Measurements from ENCODE around the gene DGKD.

The DGKD gene

GRCh38 chr2:233411162-233411561 is 56.9 kb downstream of the DGKD start:
- no peak for DNase-seq (ENCODE audit: low read depth in 2 of 2)

- DNase-seq (ENCODE audit: low read depth in 2 of 2) = no peak
Observed at GRCh38 chr2:233412405-233412804, 58.1 kb downstream of the DGKD start.

GRCh38 chr2:233413046-233413445 is 58.8 kb downstream of the DGKD start:
- no peak for DNase-seq (ENCODE audit: low read depth in 2 of 2)

GRCh38 chr2:233413559-233414272 is 59.4 kb downstream of the DGKD start:
- no peak for DNase-seq (ENCODE audit: low read depth in 2 of 2)

GRCh38 chr2:233414273-233414654 is 60.0 kb downstream of the DGKD start:
- no peak for DNase-seq (ENCODE audit: low read depth in 2 of 2)

- DNase-seq (ENCODE audit: low read depth in 2 of 2) = no peak
Observed at GRCh38 chr2:233414777-233415570, 60.7 kb downstream of the DGKD start.

- DNase-seq (ENCODE audit: low read depth in 2 of 2) = no peak
Observed at GRCh38 chr2:233416199-233416598, 61.9 kb downstream of the DGKD start.

GRCh38 chr2:233416706-233417105 is 62.4 kb downstream of the DGKD start:
- no peak for DNase-seq (ENCODE audit: low read depth in 2 of 2)

- DNase-seq (ENCODE audit: low read depth in 2 of 2) = no peak
Observed at GRCh38 chr2:233417282-233417681, 63.0 kb downstream of the DGKD start.

GRCh38 chr2:233418052-233418760 is 63.9 kb downstream of the DGKD start:
- no peak for DNase-seq (ENCODE audit: low read depth in 2 of 2)

GRCh38 chr2:233418761-233419546 is 64.7 kb downstream of the DGKD start:
- DNase-seq (ENCODE audit: low read depth in 2 of 2) = no peak

- DNase-seq (ENCODE audit: low read depth in 2 of 2) = no peak
Observed at GRCh38 chr2:233419602-233420391, 65.5 kb downstream of the DGKD start.

GRCh38 chr2:233421091-233421816 is 67.0 kb downstream of the DGKD start:
- no peak for DNase-seq (ENCODE audit: low read depth in 2 of 2)

GRCh38 chr2:233422050-233422639 is 67.9 kb downstream of the DGKD start:
- DNase-seq (ENCODE audit: low read depth in 2 of 2) = no peak

- no peak for DNase-seq (ENCODE audit: low read depth in 2 of 2)
Observed at GRCh38 chr2:233422649-233423551, 68.6 kb downstream of the DGKD start.

- DNase-seq (ENCODE audit: low read depth in 2 of 2) = no peak
Observed at GRCh38 chr2:233423552-233423860, 69.2 kb downstream of the DGKD start.

- no peak for DNase-seq (ENCODE audit: low read depth in 2 of 2)
Observed at GRCh38 chr2:233424154-233424951, 70.1 kb downstream of the DGKD start.

All from fibroblast of skin of left quadriceps (primary cell).